Panc1 (cell line): ENCODE results near the gene TRMT6. TPM values are rescaled to one million over a fixed set of nuclear protein-coding genes. Genes with fewer than 3 reads are reported as not detected.

ENCODE experiments used
- ATAC-seq: fragments of 200-7000 bp; cut with Tn5 transposase; 2 replicates; pipeline ENCODE4 v1.9.1; 2020; ENCODE audit warnings: mild to moderate bottlenecking, moderate library complexity
- BruUV-seq: library from RNA; stranded (reverse); fragments of 400-500 nt; replicated peaks from 2 replicates; lab custom pipeline; 2021; lab: Mats Ljungman, UMichigan
- CTCF ChIA-PET: fragments of 300-600 bp; sonication (Branson Sonifier 250); formaldehyde crosslinking; loops from one replicate; lab custom pipeline; 2022; ENCODE audit warnings: antibody characterized with exemption; lab: Charles Lee
- POLR2A ChIA-PET: fragments of 300-600 bp; sonication (Branson Sonifier 250); formaldehyde crosslinking; loops from one replicate; lab custom pipeline; 2022; ENCODE audit warnings: antibody characterized with exemption; lab: Charles Lee
- DNase-seq: peaks from one replicate; pipeline ENCODE4 v3.0.0-alpha.2; 2010; ENCODE audit warnings: low read depth, low spot score
- H3K27ac ChIP-seq: 2 replicates; pipeline ENCODE4 v1.5.1; 2011; ENCODE audit warnings: mild to moderate bottlenecking, low read length, inconsistent platforms
- H3K27me3 ChIP-seq: fragments of 200-500 bp; sonication (Bioruptor generic); 2 replicates; pipeline ENCODE4 v1.6.0; 2014; ENCODE audit warnings: low read length, inconsistent platforms; ENCODE audit not compliant: control insufficient read depth, insufficient read depth
- H3K36me3 ChIP-seq: fragments of 200-500 bp; sonication (Bioruptor generic); 2 replicates; pipeline ENCODE4 v1.5.1; 2014; ENCODE audit warnings: inconsistent platforms, mild to moderate bottlenecking, low read length, moderate library complexity; ENCODE audit not compliant: control insufficient read depth, insufficient read depth
- H3K4me1 ChIP-seq: 2 replicates; pipeline ENCODE4 v1.5.1; 2011; ENCODE audit warnings: inconsistent platforms, mild to moderate bottlenecking, low read length, moderate library complexity; ENCODE audit not compliant: control insufficient read depth, insufficient read depth
- H3K4me3 ChIP-seq, 2 experiments: 2 replicates each; pipeline ENCODE4 v1.5.1; 2011 to 2012; ENCODE audit warnings: low read depth in 2 of 2, low read length in 2 of 2, mild to moderate bottlenecking in 2 of 2, inconsistent platforms in 1 of 2, moderate library complexity in 1 of 2
- H3K9me3 ChIP-seq: fragments of 200-500 bp; sonication (Bioruptor generic); 2 replicates; pipeline ENCODE4 v1.5.1; 2014; ENCODE audit warnings: low read depth, mild to moderate bottlenecking, inconsistent platforms, low read length, moderate library complexity; ENCODE audit not compliant: control insufficient read depth, insufficient read depth
- POLR2AphosphoS5 ChIP-seq: IDR thresholded peaks from 2 replicates; pipeline ENCODE4 v1.6.1; 2012; ENCODE audit warnings: mild to moderate bottlenecking, low read depth, low read length, moderate library complexity
- REST ChIP-seq, 2 experiments: IDR thresholded peaks; 2 replicates each; pipeline ENCODE4 v1.6.1; 2011 to 2012; ENCODE audit warnings: low read depth in 2 of 2, control low read depth in 1 of 2, low read length in 1 of 2, mild to moderate bottlenecking in 1 of 2, moderate library complexity in 1 of 2; ENCODE audit not compliant: insufficient read depth in 1 of 2
- SIN3A ChIP-seq: IDR thresholded peaks from 2 replicates; pipeline ENCODE4 v1.6.1; 2012; ENCODE audit warnings: low read depth, mild to moderate bottlenecking, low read length, moderate library complexity, borderline replicate concordance; ENCODE audit not compliant: insufficient read depth
- TCF7L2 ChIP-seq: IDR thresholded peaks from 2 replicates; pipeline ENCODE4 v1.6.1; 2011; ENCODE audit warnings: mild to moderate bottlenecking, low read depth, low read length, inconsistent platforms
- in situ Hi-C: cut with HindIII; loops from 2 replicates; pipeline ENCODE4 v1.10.0; 2016; ENCODE audit warnings: low sequenced_read_pairs, low pct_unique_long_range_greater_than_20kb
- intact Hi-C: fragments of 100-400 bp; cut with micrococcal nuclease; formaldehyde crosslinking; loops from one replicate; pipeline ENCODE4 v1.10.0; 2022; ENCODE audit not compliant: unreplicated experiment
- total RNA-seq: library from RNA; stranded (reverse); gene quantifications from one replicate; pipeline ENCODE4 v1.2.1, GENCODE V29; 2021; ENCODE audit not compliant: unreplicated experiment
- TF ChIP-seq, protein P1 (sequence below): fragments of 450-650 bp; IDR thresholded peaks from 2 replicates; pipeline ENCODE4 v1.5.1; 2017; ENCODE audit warnings: mild to moderate bottlenecking

Gene TRMT6
- total RNA-seq, 1 experiment from 2014 or later: 27.9 TPM

DNA sequence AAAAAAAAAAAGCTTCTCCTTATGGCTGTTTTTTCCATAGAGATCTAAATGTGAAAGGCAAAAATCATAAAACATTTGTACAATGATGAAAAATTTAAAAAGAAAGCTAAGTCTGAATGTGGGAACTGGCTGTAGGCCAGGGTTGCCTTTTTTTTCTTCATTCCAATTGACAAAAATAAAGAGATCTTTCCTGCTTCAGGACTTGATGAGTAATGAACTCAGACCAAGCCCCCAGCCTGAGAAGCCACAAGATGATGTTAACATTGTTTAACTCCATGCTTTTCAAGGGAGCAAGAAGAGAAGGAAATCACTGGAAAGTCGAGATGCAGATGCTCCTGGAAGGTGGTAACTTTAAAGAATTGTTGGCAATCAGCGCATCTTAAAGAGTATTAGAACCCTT is 41.4 kb downstream of the TRMT6 start:
- Histone ChIP-seq H3K27ac (no peak overlapping the region), H3K4me1 (no peaks in the 10 kb centered on the region), H3K4me3 (no peak overlapping the region), H3K9me3 (no peaks in the 10 kb centered on the region), H3K36me3 (no peaks in the 10 kb centered on the region), H3K27me3 (peaks cover 29% of the 10 kb centered on the region; the same call in 1 of the 2 replicates)
- ATAC-seq: no peak
- in situ Hi-C loops (no loop called here), intact Hi-C loops (no loop called here)
- BruUV-seq: no TSS peak
- no peak for DNase-seq
- ChIA-PET POLR2A (no interaction called here), CTCF (no interaction called here)
- no peak for TF ChIP-seq TCF7L2
- TF ChIP-seq REST (IDR thresholded peaks at IDR 0.05; ENCODE audit: insufficient read depth in 1 of 2, low read depth in 2 of 2, low read length in 1 of 2): no peak
- TF ChIP-seq SIN3A: no peak
- TF ChIP-seq, protein P1, sequence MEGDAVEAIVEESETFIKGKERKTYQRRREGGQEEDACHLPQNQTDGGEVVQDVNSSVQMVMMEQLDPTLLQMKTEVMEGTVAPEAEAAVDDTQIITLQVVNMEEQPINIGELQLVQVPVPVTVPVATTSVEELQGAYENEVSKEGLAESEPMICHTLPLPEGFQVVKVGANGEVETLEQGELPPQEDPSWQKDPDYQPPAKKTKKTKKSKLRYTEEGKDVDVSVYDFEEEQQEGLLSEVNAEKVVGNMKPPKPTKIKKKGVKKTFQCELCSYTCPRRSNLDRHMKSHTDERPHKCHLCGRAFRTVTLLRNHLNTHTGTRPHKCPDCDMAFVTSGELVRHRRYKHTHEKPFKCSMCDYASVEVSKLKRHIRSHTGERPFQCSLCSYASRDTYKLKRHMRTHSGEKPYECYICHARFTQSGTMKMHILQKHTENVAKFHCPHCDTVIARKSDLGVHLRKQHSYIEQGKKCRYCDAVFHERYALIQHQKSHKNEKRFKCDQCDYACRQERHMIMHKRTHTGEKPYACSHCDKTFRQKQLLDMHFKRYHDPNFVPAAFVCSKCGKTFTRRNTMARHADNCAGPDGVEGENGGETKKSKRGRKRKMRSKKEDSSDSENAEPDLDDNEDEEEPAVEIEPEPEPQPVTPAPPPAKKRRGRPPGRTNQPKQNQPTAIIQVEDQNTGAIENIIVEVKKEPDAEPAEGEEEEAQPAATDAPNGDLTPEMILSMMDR: no peak
- no peak for TF ChIP-seq POLR2AphosphoS5

DNA sequence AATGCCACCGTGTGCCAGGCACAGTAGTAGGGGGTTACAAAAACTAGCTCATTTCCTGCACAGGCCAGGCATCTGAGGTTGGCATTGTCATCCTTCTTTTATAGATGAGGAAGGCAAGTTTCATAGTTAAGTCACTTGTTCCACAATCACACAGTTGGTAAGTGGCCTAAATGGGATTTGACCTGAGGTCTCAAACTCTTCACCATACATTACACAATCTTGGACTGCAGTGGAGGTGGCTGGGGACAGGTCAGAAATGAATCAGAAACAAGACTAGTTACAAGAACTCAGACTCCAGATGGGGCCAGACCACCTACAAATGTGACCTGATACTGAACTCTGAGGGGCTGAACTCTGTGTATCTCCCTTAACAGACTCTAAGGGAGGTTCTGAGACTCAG is 49.4 kb downstream of the TRMT6 start:
- in situ Hi-C loops: no loop called here
- BruUV-seq: no TSS peak
- DNase-seq: no peak

More for the DNA sequence above, 49.4 kb downstream of the TRMT6 start:
- no peaks in the 10 kb centered on the region for H3K36me3 ChIP-seq
- TF ChIP-seq REST (IDR thresholded peaks at IDR 0.05; ENCODE audit: insufficient read depth in 1 of 2, low read depth in 2 of 2, low read length in 1 of 2) (no peak), POLR2AphosphoS5 (no peak), SIN3A (no peak), TCF7L2 (no peak)
- TF ChIP-seq, protein P1: no peak
- intact Hi-C loops: no loop called here
- POLR2A ChIA-PET: no interaction called here
- no peak overlapping the region for H3K27ac ChIP-seq
- peaks cover 3% of the 10 kb centered on the region for H3K27me3 ChIP-seq
- H3K9me3 ChIP-seq: no peaks in the 10 kb centered on the region
- no peak for ATAC-seq
- CTCF ChIA-PET: no interaction called here
- H3K4me3 ChIP-seq: no peak overlapping the region
- H3K4me1 ChIP-seq: no peaks in the 10 kb centered on the region
